Endothelial cell of umbilical vein (primary cell): ENCODE results near the gene PPM1D. TPM values are rescaled to one million over a fixed set of nuclear protein-coding genes. Genes with fewer than 3 reads are reported as not detected.
"Not testable (repeated sequence)": the region's sequence is repeated elsewhere in the genome, so short reads cannot be mapped to it uniquely, and the experiment has no call there.

Experiments
- BruUV-seq: library from RNA; stranded (reverse); fragments of 400-500 nt; replicated peaks from 2 replicates; lab custom pipeline; 2021; lab: Mats Ljungman, UMichigan
- CTCF ChIA-PET: fragments of 300-600, 350-600 bp; sonication (Branson Sonifier 250); formaldehyde crosslinking; loops from one replicate; lab custom pipeline; 2021; ENCODE audit warnings: antibody characterized with exemption, inconsistent platforms; lab: Charles Lee
- POLR2A ChIA-PET: fragments of 300-600, 350-600 bp; sonication (Branson Sonifier 250); formaldehyde crosslinking; loops from one replicate; lab custom pipeline; 2021; ENCODE audit warnings: antibody characterized with exemption, inconsistent platforms; lab: Charles Lee
- DNase-seq: peaks from one replicate; pipeline ENCODE4 v3.0.0-alpha.2; 2011; ENCODE audit warnings: low read depth, low spot score
- FAIRE-seq: peaks from 2 replicates; lab custom pipeline; 2011; peaks lifted over from hg19 to GRCh38; lab: Jason Lieb, UNC
- H2AFZ ChIP-seq: 2 replicates; pipeline ENCODE4 v1.6.0; 2012; ENCODE audit warnings: low read depth, low read length, control low read depth, inconsistent platforms
- H3K27ac ChIP-seq: 2 replicates; pipeline ENCODE4 v1.5.1; 2011; ENCODE audit warnings: low read depth, mild to moderate bottlenecking, control low read depth, low read length, moderate library complexity; ENCODE audit not compliant: insufficient read depth
- H3K27me3 ChIP-seq, 2 experiments: 2 replicates each; pipeline versions ENCODE4 v1.6.0 to v1.6.1; 2011; ENCODE audit warnings: low read length in 2 of 2, mixed read lengths in 1 of 2; ENCODE audit not compliant: control insufficient read depth in 2 of 2, insufficient read depth in 2 of 2
- H3K36me3 ChIP-seq, 2 experiments: 2 replicates in 1 of 2; 3 replicates in 1 of 2; pipeline ENCODE4 v1.5.1; 2011; ENCODE audit warnings: low read length in 2 of 2, mild to moderate bottlenecking in 1 of 2, moderate library complexity in 1 of 2; ENCODE audit not compliant: control insufficient read depth in 2 of 2, insufficient read depth in 2 of 2; ENCODE audit errors: extremely low read depth in 1 of 2
- H3K4me1 ChIP-seq: 3 replicates; pipeline ENCODE4 v1.5.1; 2011; ENCODE audit warnings: mild to moderate bottlenecking, low read length; ENCODE audit not compliant: control insufficient read depth, insufficient read depth; ENCODE audit errors: extremely low read depth
- H3K4me2 ChIP-seq: 2 replicates; pipeline ENCODE4 v1.6.1; 2011; ENCODE audit warnings: low read length, control low read depth, mixed read lengths; ENCODE audit not compliant: insufficient read depth
- H3K4me3 ChIP-seq, 3 experiments: fragments of 200-600 bp in 1 of 3; sonication (generic), shearing (Covaris generic) in 1 of 3; replicated peaks in 1 of 3; 2 replicates each; pipeline ENCODE4 v1.5.1; 2011 to 2016; ENCODE audit warnings: control low read depth in 3 of 3, low read length in 3 of 3, mild to moderate bottlenecking in 2 of 3, inconsistent platforms in 1 of 3, low read depth in 1 of 3, moderate library complexity in 1 of 3; ENCODE audit not compliant: insufficient read depth in 1 of 3
- H3K79me2 ChIP-seq: 2 replicates; pipeline ENCODE4 v1.6.0; 2012; ENCODE audit warnings: low read length, inconsistent platforms; ENCODE audit not compliant: control insufficient read depth, insufficient read depth
- H3K9ac ChIP-seq: replicated peaks from 2 replicates; pipeline ENCODE3; 2011; ENCODE audit warnings: low read length, control low read depth; ENCODE audit not compliant: insufficient read depth; ENCODE audit errors: extremely low read depth
- H3K9me1 ChIP-seq: replicated peaks from 3 replicates; pipeline ENCODE4 v1.6.0; 2011; ENCODE audit warnings: mild to moderate bottlenecking, low read length; ENCODE audit not compliant: control insufficient read depth, insufficient read depth; ENCODE audit errors: extremely low read depth
- H3K9me3 ChIP-seq: replicated peaks from 2 replicates; pipeline ENCODE4 v1.5.1; 2012; ENCODE audit warnings: low read length, inconsistent platforms; ENCODE audit not compliant: control insufficient read depth, insufficient read depth
- H4K20me1 ChIP-seq: replicated peaks from 2 replicates; pipeline ENCODE3; 2011; ENCODE audit warnings: mild to moderate bottlenecking, low read length; ENCODE audit not compliant: control insufficient read depth, insufficient read depth; ENCODE audit errors: extremely low read depth
- EZH2 ChIP-seq: IDR thresholded peaks from 2 replicates; pipeline ENCODE4 v1.6.1; 2012; ENCODE audit warnings: borderline replicate concordance, low read depth, mild to moderate bottlenecking, moderate library complexity, low read length, inconsistent platforms; ENCODE audit not compliant: severe bottlenecking
- FOS ChIP-seq: IDR thresholded peaks from 2 replicates; pipeline ENCODE4 v1.6.1; 2011; ENCODE audit warnings: mild to moderate bottlenecking, low read length, moderate library complexity, borderline replicate concordance; ENCODE audit not compliant: insufficient read depth
- GATA2 ChIP-seq: IDR thresholded peaks from 2 replicates; pipeline ENCODE4 v1.7.0; 2011; ENCODE audit warnings: low read depth, mild to moderate bottlenecking, moderate library complexity, mixed read lengths, low read length; ENCODE audit not compliant: insufficient read length, insufficient read depth
- JUN ChIP-seq: IDR thresholded peaks from 2 replicates; pipeline ENCODE4 v1.6.1; 2011; ENCODE audit warnings: borderline replicate concordance, low read depth; ENCODE audit not compliant: insufficient read length, insufficient read depth
- MYC ChIP-seq: IDR thresholded peaks from one replicate; pipeline ENCODE4 v1.6.1; 2011; ENCODE audit warnings: mild to moderate bottlenecking, low read depth, low read length
- POLR2A ChIP-seq: IDR thresholded peaks from 2 replicates; pipeline ENCODE4 v1.6.1; 2012; ENCODE audit warnings: low read depth, mild to moderate bottlenecking, control low read depth, low read length
- POLR2AphosphoS5 ChIP-seq: IDR thresholded peaks from 2 replicates; pipeline ENCODE4 v1.6.1; 2012; ENCODE audit warnings: low read depth, mild to moderate bottlenecking, control low read depth, low read length, moderate library complexity; ENCODE audit not compliant: insufficient read depth
- dilution Hi-C: fragments of 300-500 bp; cut with MboI; formaldehyde crosslinking; loops from one replicate; pipeline ENCODE4 v1.15.0; 2019; ENCODE audit warnings: low sequenced_read_pairs; ENCODE audit not compliant: extremely low pct_ligation_motif_present
- intact Hi-C: fragments of 100-400 bp; cut with micrococcal nuclease; formaldehyde crosslinking; loops from one replicate; pipeline ENCODE4 v1.10.0; 2022
- polyA plus RNA-seq, 4 experiments: library from polyadenylated mRNA; depleted of rRNA in 3 of 4; stranded (reverse) in 3 of 4; unstranded in 1 of 4; fragments of >200 nt; gene quantifications; 2 replicates each; pipeline versions ENCODE4 v1.2.1 to v1.2.3, GENCODE V29; 2011 to 2012; ENCODE audit warnings: missing spikeins in 1 of 4
- total RNA-seq: library from RNA; stranded (reverse); gene quantifications from 2 replicates; pipeline ENCODE4 v1.2.3, GENCODE V29; 2021
- TF ChIP-seq, protein P1 (sequence below), 2 donors: IDR thresholded peaks; 1 replicate in 1 of 2; 2 replicates in 1 of 2; pipeline ENCODE4 v1.5.1; 2011; ENCODE audit warnings: low read length in 2 of 2, mild to moderate bottlenecking in 2 of 2, moderate library complexity in 2 of 2, control low read depth in 1 of 2, inconsistent platforms in 1 of 2, low read depth in 1 of 2; ENCODE audit not compliant: insufficient read depth in 1 of 2; ENCODE audit errors: extremely low read depth in 1 of 2
- TF ChIP-seq, protein P2 (sequence below): IDR thresholded peaks from 2 replicates; pipeline ENCODE4 v1.6.1; 2011; ENCODE audit not compliant: insufficient read depth, insufficient read length

The PPM1D gene
- total and polyA plus RNA-seq, 2 donors (not counting 3 experiments of a cell fraction or from before 2014, with no cell fraction given): 7.9 to 19.0 TPM

DNA sequence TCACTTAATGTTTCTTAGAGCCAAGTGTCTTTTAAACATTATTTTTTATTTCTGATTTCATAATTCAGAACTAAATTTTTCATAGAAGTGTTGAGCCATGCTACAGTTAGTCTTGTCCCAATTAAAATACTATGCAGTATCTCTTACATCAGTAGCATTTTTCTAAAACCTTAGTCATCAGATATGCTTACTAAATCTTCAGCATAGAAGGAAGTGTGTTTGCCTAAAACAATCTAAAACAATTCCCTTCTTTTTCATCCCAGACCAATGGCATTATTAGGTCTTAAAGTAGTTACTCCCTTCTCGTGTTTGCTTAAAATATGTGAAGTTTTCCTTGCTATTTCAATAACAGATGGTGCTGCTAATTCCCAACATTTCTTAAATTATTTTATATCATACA, 64.0 kb downstream of the PPM1D start:
- dilution Hi-C loops (no loop called here), intact Hi-C loops (no loop called here)
- no peaks in the 10 kb centered on the region for H3K9me3 ChIP-seq
- no peak overlapping the region for H3K9ac ChIP-seq
- no peaks in the 10 kb centered on the region for H4K20me1 ChIP-seq
- H2AFZ ChIP-seq: no peak overlapping the region
- H3K79me2 ChIP-seq: peaks cover 4% of the 10 kb centered on the region
- no peak overlapping the region for H3K27ac ChIP-seq
- ChIA-PET CTCF (no interaction called here), POLR2A (no interaction called here)
- H3K4me1 ChIP-seq: no peaks in the 10 kb centered on the region
- DNase-seq (no peak), FAIRE-seq (no peak)
- TF ChIP-seq JUN: no peak
- TF ChIP-seq EZH2: no peak
- H3K4me3 ChIP-seq: no peak overlapping the region
- no peaks in the 10 kb centered on the region for H3K27me3 ChIP-seq
- no TSS peak for BruUV-seq
- H3K9me1 ChIP-seq: no peaks in the 10 kb centered on the region
- peaks cover 2 to 5% of the 10 kb centered on the region in 2 experiments for H3K36me3 ChIP-seq
- no peak overlapping the region for H3K4me2 ChIP-seq

DNA sequence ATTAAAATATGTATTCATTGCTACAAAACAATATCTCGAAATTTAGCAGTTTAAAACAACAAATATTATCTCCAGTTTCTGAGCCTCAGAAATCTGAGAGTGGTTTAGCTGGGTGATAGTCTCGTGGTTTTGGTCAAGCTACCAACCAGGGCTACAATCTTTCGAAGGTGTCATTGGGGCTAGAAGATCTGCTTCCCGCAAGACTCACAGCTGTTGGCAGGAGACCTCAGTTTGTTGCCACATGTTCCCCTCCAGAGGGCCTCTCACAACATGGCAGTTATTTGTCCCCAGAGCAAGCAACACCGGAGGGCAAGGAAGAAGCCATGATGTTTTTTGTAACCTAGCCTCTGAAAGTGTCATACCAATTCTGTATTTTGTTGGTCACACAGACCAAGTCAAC, 65.6 kb downstream of the PPM1D start:
- Histone ChIP-seq H3K4me2 (no peak overlapping the region), H3K4me3 (no peak overlapping the region), H3K4me1 (no peaks in the 10 kb centered on the region), H3K27ac (no peak overlapping the region), H3K9me1 (no peaks in the 10 kb centered on the region), H3K79me2 (peaks cover 4% of the 10 kb centered on the region), H3K9me3 (no peaks in the 10 kb centered on the region), H3K36me3 (peaks cover 2 to 5% of the 10 kb centered on the region in 2 experiments), H3K9ac (no peak overlapping the region), H2AFZ (no peak overlapping the region), H3K27me3 (no peaks in the 10 kb centered on the region), H4K20me1 (no peaks in the 10 kb centered on the region)
- dilution Hi-C loops: no loop called here
- DNase-seq: no peak
- CTCF ChIA-PET: no interaction called here
- FAIRE-seq: no peak
- TF ChIP-seq, protein P1, sequence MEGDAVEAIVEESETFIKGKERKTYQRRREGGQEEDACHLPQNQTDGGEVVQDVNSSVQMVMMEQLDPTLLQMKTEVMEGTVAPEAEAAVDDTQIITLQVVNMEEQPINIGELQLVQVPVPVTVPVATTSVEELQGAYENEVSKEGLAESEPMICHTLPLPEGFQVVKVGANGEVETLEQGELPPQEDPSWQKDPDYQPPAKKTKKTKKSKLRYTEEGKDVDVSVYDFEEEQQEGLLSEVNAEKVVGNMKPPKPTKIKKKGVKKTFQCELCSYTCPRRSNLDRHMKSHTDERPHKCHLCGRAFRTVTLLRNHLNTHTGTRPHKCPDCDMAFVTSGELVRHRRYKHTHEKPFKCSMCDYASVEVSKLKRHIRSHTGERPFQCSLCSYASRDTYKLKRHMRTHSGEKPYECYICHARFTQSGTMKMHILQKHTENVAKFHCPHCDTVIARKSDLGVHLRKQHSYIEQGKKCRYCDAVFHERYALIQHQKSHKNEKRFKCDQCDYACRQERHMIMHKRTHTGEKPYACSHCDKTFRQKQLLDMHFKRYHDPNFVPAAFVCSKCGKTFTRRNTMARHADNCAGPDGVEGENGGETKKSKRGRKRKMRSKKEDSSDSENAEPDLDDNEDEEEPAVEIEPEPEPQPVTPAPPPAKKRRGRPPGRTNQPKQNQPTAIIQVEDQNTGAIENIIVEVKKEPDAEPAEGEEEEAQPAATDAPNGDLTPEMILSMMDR (IDR thresholded peaks at IDR 0.05; ENCODE audit: extremely low read depth in 1 of 2, insufficient read depth in 1 of 2, low read depth in 1 of 2, low read length in 2 of 2): no peak
- TF ChIP-seq, protein P2, sequence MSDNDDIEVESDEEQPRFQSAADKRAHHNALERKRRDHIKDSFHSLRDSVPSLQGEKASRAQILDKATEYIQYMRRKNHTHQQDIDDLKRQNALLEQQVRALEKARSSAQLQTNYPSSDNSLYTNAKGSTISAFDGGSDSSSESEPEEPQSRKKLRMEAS: no peak
- TF ChIP-seq EZH2 (no peak), GATA2 (no peak), FOS (no peak), MYC (no peak), POLR2AphosphoS5 (no peak), POLR2A (no peak), JUN (no peak)
- no TSS peak for BruUV-seq
- intact Hi-C loops: no loop called here
- POLR2A ChIA-PET: no interaction called here

DNA sequence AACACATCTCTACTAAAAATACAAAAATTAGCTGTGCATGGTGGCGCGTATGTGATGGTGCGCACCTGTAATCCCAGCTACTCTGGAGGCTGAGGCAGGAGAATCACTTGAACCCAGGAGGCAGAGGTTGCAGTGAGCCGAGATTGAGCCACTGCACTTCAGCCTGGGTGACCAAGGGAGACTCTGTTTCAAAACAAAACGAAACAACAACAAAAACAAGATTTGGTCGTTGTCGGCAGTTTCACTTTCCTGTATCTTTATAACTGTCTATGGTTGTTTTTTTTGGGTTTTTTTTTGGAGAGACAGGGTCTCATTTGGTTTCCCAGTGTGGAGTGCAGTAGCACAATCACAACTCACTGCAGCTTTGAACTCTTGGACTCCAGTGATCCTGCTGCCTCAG, 68.7 kb downstream of the PPM1D start:
- FAIRE-seq, H3K4me1 ChIP-seq, CTCF ChIA-PET, H3K9me1 ChIP-seq, DNase-seq, H3K27me3 ChIP-seq, H3K4me2 ChIP-seq, H3K79me2 ChIP-seq, H2AFZ ChIP-seq, H3K9me3 ChIP-seq, BruUV-seq, H3K27ac ChIP-seq, H3K9ac ChIP-seq, H3K4me3 ChIP-seq, dilution Hi-C loops, H4K20me1 ChIP-seq, POLR2A ChIA-PET, H3K36me3 ChIP-seq, intact Hi-C loops: not testable (repeated sequence)
